Ascending aorta (tissue), 2 donors: Measurements from ENCODE around the gene CETP. TPM values are rescaled to one million over a fixed set of nuclear protein-coding genes. Genes with fewer than 3 reads are reported as not detected.

Source experiments
- DNase-seq, 2 donors: peaks; one replicate each; pipeline ENCODE4 v3.0.0-alpha.2; 2019; ENCODE audit warnings: low spot score in 2 of 2
- H3K27ac ChIP-seq, 2 donors: fragments of 200-600 bp; sonication (generic); one replicate each; pipeline ENCODE4 v1.5.1; 2016 to 2017; ENCODE audit warnings: mild to moderate bottlenecking in 1 of 2
- H3K27me3 ChIP-seq: fragments of 200-600 bp; sonication (generic); one replicate; pipeline ENCODE4 v1.5.1; 2017
- H3K36me3 ChIP-seq, 2 donors: fragments of 200-600 bp; sonication (generic); one replicate each; pipeline ENCODE4 v1.5.1; 2016
- H3K4me1 ChIP-seq, 2 donors: fragments of 200-600 bp; sonication (generic); one replicate each; pipeline ENCODE4 v1.5.1; 2016 to 2017; ENCODE audit warnings: mild to moderate bottlenecking in 1 of 2
- H3K4me3 ChIP-seq, 2 donors: fragments of 200-600 bp; sonication (generic); one replicate each; pipeline ENCODE4 v1.5.1; 2016 to 2017; ENCODE audit warnings: mild to moderate bottlenecking in 1 of 2
- H3K9me3 ChIP-seq, 2 donors: fragments of 200-600 bp; sonication (generic); one replicate each; pipeline ENCODE4 v1.5.1; 2016
- CTCF ChIP-seq, 3 experiments: fragments of 200-600 bp in 2 of 3; fragments of 450-650 bp in 1 of 3; sonication (generic) in 2 of 3; IDR thresholded peaks; one replicate each; pipeline ENCODE4 v1.5.1; 2016 to 2019; ENCODE audit warnings: antibody characterized with exemption in 3 of 3, mild to moderate bottlenecking in 1 of 3, moderate library complexity in 1 of 3
- intact Hi-C: fragments of 100-400 bp; cut with DNase I; formaldehyde crosslinking; loops from one replicate; pipeline ENCODE4 v1.15.1; 2023
- total RNA-seq: library from RNA; depleted of rRNA; stranded (reverse); fragments of >200 nt; gene quantifications from one replicate; pipeline ENCODE4 v1.1.0, GENCODE V29; 2016

The CETP gene
- total RNA-seq, 1 donor from 2014 or later, result not detected

- intact Hi-C loops, result no loop called here
- no peak for TF ChIP-seq CTCF (IDR thresholded peaks at IDR 0.05)
- Histone ChIP-seq H3K36me3 (no peaks in the 10 kb centered on the region), H3K27ac (no peak overlapping the region), H3K27me3 (no peaks in the 10 kb centered on the region), H3K4me3 (no peak overlapping the region), H3K4me1 (peaks cover 0 to 14% of the 10 kb centered on the region in 2 donors), H3K9me3 (no peaks in the 10 kb centered on the region)
- DNase-seq, result no peak
Observed at GRCh38 chr16:56982695-56983094, 20.9 kb downstream of the CETP start.

GRCh38 chr16:56983211-56983751 lies 21.5 kb downstream of the CETP start:
- H3K27me3 ChIP-seq, result no peaks in the 10 kb centered on the region
- no peak overlapping the region for H3K27ac ChIP-seq
- H3K9me3 ChIP-seq, result no peaks in the 10 kb centered on the region
- H3K36me3 ChIP-seq, result no peaks in the 10 kb centered on the region
- intact Hi-C loops, result no loop called here
- no peak for TF ChIP-seq CTCF (IDR thresholded peaks at IDR 0.05)
- no peak for DNase-seq
- peaks cover 0 to 14% of the 10 kb centered on the region in 2 donors for H3K4me1 ChIP-seq
- no peak overlapping the region for H3K4me3 ChIP-seq

DNA sequence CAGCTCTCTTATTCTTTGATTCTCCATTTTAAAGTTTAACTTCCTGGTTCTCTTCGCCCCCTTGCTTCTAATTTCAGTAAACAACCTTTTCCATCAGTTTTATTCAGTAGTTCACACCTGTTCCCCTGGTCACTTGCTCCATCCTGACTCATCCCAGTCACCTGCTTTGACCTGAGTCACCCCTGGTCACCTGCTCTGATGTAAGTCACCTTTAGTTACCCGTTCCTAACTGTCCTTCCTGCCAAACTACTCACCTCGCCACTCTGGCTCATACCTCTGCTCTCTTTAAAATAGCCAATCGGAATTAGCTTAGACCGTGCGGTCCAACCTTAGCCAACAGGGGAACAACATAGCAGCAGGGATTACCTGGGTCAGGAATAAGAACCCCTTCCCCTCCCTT lies 22.9 kb downstream of the CETP start:
- no peaks in the 10 kb centered on the region for H3K9me3 ChIP-seq
- no peak for DNase-seq
- peaks cover 0 to 20% of the 10 kb centered on the region in 2 donors for H3K4me1 ChIP-seq
- H3K4me3 ChIP-seq, result no peak overlapping the region
- H3K27me3 ChIP-seq, result no peaks in the 10 kb centered on the region
- no peaks in the 10 kb centered on the region for H3K36me3 ChIP-seq
- no peak overlapping the region for H3K27ac ChIP-seq
- intact Hi-C loops, result no loop called here
- TF ChIP-seq CTCF (IDR thresholded peaks at IDR 0.05), result no peak

GRCh38 chr16:56985288-56985961 lies 23.7 kb downstream of the CETP start:
- Histone ChIP-seq H3K27ac (peak overlapping the region; percentile 56 to 57), H3K4me1 (peaks cover 0 to 20% of the 10 kb centered on the region in 2 donors), H3K9me3 (no peaks in the 10 kb centered on the region), H3K4me3 (no peak overlapping the region), H3K27me3 (no peaks in the 10 kb centered on the region), H3K36me3 (no peaks in the 10 kb centered on the region)
- peak; percentile 46 to 88 for DNase-seq
- no peak for TF ChIP-seq CTCF (IDR thresholded peaks at IDR 0.05)
- intact Hi-C loops, result no loop called here

DNA sequence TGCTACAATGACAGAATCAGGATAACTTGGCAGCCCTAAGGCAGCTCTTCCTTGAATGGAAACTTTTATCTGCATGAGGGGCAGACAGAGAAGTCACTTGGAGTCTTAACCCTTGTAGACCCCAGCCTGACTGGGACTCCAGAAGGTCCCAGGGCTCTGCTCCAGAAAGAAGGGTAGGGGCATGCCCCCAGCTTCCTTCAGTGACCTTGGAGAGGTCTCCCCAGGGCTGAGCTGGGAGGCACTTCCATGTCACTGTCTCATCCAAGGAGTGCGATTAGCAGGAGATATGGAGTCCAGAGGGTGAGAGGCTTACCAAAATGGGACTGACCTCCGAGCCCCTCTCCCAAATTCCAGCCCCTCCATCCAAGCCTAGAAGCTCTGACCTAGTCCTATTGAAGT lies 24.2 kb downstream of the CETP start:
- no peaks in the 10 kb centered on the region for H3K27me3 ChIP-seq
- intact Hi-C loops, result no loop called here
- no peak for TF ChIP-seq CTCF (IDR thresholded peaks at IDR 0.05)
- peaks cover 0 to 24% of the 10 kb centered on the region in 2 donors for H3K4me1 ChIP-seq
- DNase-seq, result no peak
- no peaks in the 10 kb centered on the region for H3K36me3 ChIP-seq
- H3K27ac ChIP-seq, result peak overlapping the region; percentile 56 to 57
- no peak overlapping the region for H3K4me3 ChIP-seq
- H3K9me3 ChIP-seq, result no peaks in the 10 kb centered on the region
